ENCODE results near the gene CYBA.
"Not testable (repeated sequence)": the region's sequence is repeated elsewhere in the genome, so short reads cannot be mapped to it uniquely, and the experiment has no call there.

CYBA gene

GRCh38 chr16:88610080-88610479 lies 40.8 kb downstream of the CYBA start:
- H3K36me3 Mint-ChIP-seq (ENCODE audit: insufficient read depth), result peaks cover 66% of the 10 kb centered on the region
- H3K4me1 Mint-ChIP-seq (ENCODE audit: low read depth in 2 of 2), result peaks cover 16 to 30% of the 10 kb centered on the region in 2 donors
- peak overlapping the region; percentile 23 to 62 for H3K27ac Mint-ChIP-seq
- H3K27me3 Mint-ChIP-seq, result no peaks in the 10 kb centered on the region
- H3K9me3 Mint-ChIP-seq, result no peaks in the 10 kb centered on the region
- ATAC-seq (replicated peaks), result no peak
- DNase-seq, result no peak
- H3K4me3 Mint-ChIP-seq, result no peak overlapping the region

- Mint-ChIP-seq H3K4me1 (ENCODE audit: low read depth in 2 of 2) (peaks cover 16 to 27% of the 10 kb centered on the region in 2 donors), H3K36me3 (ENCODE audit: insufficient read depth) (peaks cover 69% of the 10 kb centered on the region)
- not testable (repeated sequence) for H3K9me3 Mint-ChIP-seq; H3K4me3 Mint-ChIP-seq; DNase-seq; ATAC-seq (replicated peaks); H3K27ac Mint-ChIP-seq; H3K27me3 Mint-ChIP-seq
These were observed 41.4 kb downstream of the CYBA start for GRCh38 chr16:88609426-88609825.

GRCh38 chr16:88608076-88608475 lies 42.8 kb downstream of the CYBA start:
- H3K9me3 Mint-ChIP-seq, result no peaks in the 10 kb centered on the region
- peaks cover 12 to 16% of the 10 kb centered on the region in 2 donors for H3K4me1 Mint-ChIP-seq (ENCODE audit: low read depth in 2 of 2)
- no peak overlapping the region for H3K4me3 Mint-ChIP-seq
- DNase-seq, result no peak
- ATAC-seq (replicated peaks), result no peak
- no peaks in the 10 kb centered on the region for H3K27me3 Mint-ChIP-seq
- peaks cover 65% of the 10 kb centered on the region for H3K36me3 Mint-ChIP-seq (ENCODE audit: insufficient read depth)
- peak overlapping the region in 1 of 2 donors; percentile 24 for H3K27ac Mint-ChIP-seq

GRCh38 chr16:88606148-88606757 lies 44.6 kb downstream of the CYBA start:
- no peak for ATAC-seq (replicated peaks)
- no peak overlapping the region for H3K4me3 Mint-ChIP-seq
- DNase-seq, result no peak
- H3K27ac Mint-ChIP-seq, result no peak overlapping the region
- H3K36me3 Mint-ChIP-seq (ENCODE audit: insufficient read depth), result peaks cover 72% of the 10 kb centered on the region
- no peaks in the 10 kb centered on the region for H3K27me3 Mint-ChIP-seq
- H3K9me3 Mint-ChIP-seq, result no peaks in the 10 kb centered on the region
- H3K4me1 Mint-ChIP-seq (ENCODE audit: low read depth in 2 of 2), result peaks cover 15 to 18% of the 10 kb centered on the region in 2 donors

GRCh38 chr16:88605186-88606147 lies 45.4 kb downstream of the CYBA start:
- peaks cover 73% of the 10 kb centered on the region for H3K36me3 Mint-ChIP-seq (ENCODE audit: insufficient read depth)
- H3K4me3 Mint-ChIP-seq, result no peak overlapping the region
- H3K9me3 Mint-ChIP-seq, result no peaks in the 10 kb centered on the region
- H3K27me3 Mint-ChIP-seq, result no peaks in the 10 kb centered on the region
- H3K4me1 Mint-ChIP-seq (ENCODE audit: low read depth in 2 of 2), result peaks cover 13% of the 10 kb centered on the region in 2 donors
- DNase-seq (no peak), ATAC-seq (replicated peaks) (no peak)
- H3K27ac Mint-ChIP-seq, result no peak overlapping the region

GRCh38 chr16:88602091-88602490 lies 48.8 kb downstream of the CYBA start:
- Mint-ChIP-seq H3K27ac (peak overlapping the region in 1 of 2 donors; percentile 78), H3K4me1 (ENCODE audit: low read depth in 2 of 2) (peaks cover 7 to 8% of the 10 kb centered on the region in 2 donors)

GRCh38 chr16:88601313-88602036 lies 49.4 kb downstream of the CYBA start:
- H3K27me3 Mint-ChIP-seq, result no peaks in the 10 kb centered on the region
- peaks cover 64% of the 10 kb centered on the region for H3K36me3 Mint-ChIP-seq (ENCODE audit: insufficient read depth)
- ATAC-seq (replicated peaks) (no peak), DNase-seq (no peak)
- peak overlapping the region; percentile 45 to 78 for H3K27ac Mint-ChIP-seq
- no peak overlapping the region for H3K4me3 Mint-ChIP-seq
- H3K4me1 Mint-ChIP-seq (ENCODE audit: low read depth in 2 of 2), result peaks cover 5 to 8% of the 10 kb centered on the region in 2 donors
- H3K9me3 Mint-ChIP-seq, result no peaks in the 10 kb centered on the region

More at GRCh38 chr16:88602091-88602490, 48.8 kb downstream of the CYBA start:
- H3K27me3 Mint-ChIP-seq, result no peaks in the 10 kb centered on the region
- H3K4me3 Mint-ChIP-seq, result no peak overlapping the region
- H3K36me3 Mint-ChIP-seq (ENCODE audit: insufficient read depth), result peaks cover 69% of the 10 kb centered on the region
- DNase-seq (no peak), ATAC-seq (replicated peaks) (no peak)
- H3K9me3 Mint-ChIP-seq, result no peaks in the 10 kb centered on the region

- peak overlapping the region in 1 of 2 donors; percentile 45 for H3K27ac Mint-ChIP-seq
These were observed 50.3 kb downstream of the CYBA start for GRCh38 chr16:88600539-88600896.

GRCh38 chr16:88599825-88600538 lies 50.9 kb downstream of the CYBA start:
- Mint-ChIP-seq H3K27me3 (no peaks in the 10 kb centered on the region), H3K4me3 (no peak overlapping the region), H3K9me3 (no peaks in the 10 kb centered on the region), H3K4me1 (ENCODE audit: low read depth in 2 of 2) (peaks cover 4 to 8% of the 10 kb centered on the region in 2 donors), H3K36me3 (ENCODE audit: insufficient read depth) (peaks cover 57% of the 10 kb centered on the region), H3K27ac (peak overlapping the region in 1 of 2 donors; percentile 45)
- ATAC-seq (replicated peaks) (no peak), DNase-seq (no peak)

More at GRCh38 chr16:88600539-88600896, 50.3 kb downstream of the CYBA start:
- DNase-seq (no peak), ATAC-seq (replicated peaks) (no peak)
- Mint-ChIP-seq H3K4me3 (no peak overlapping the region), H3K27me3 (no peaks in the 10 kb centered on the region), H3K9me3 (no peaks in the 10 kb centered on the region), H3K4me1 (ENCODE audit: low read depth in 2 of 2) (peaks cover 4 to 8% of the 10 kb centered on the region in 2 donors), H3K36me3 (ENCODE audit: insufficient read depth) (peaks cover 57% of the 10 kb centered on the region)

GRCh38 chr16:88599092-88599733 lies 51.6 kb downstream of the CYBA start:
- no peak for ATAC-seq (replicated peaks)
- Mint-ChIP-seq H3K27ac (peak overlapping the region in 1 of 2 donors; percentile 44), H3K36me3 (ENCODE audit: insufficient read depth) (peaks cover 51% of the 10 kb centered on the region), H3K9me3 (no peaks in the 10 kb centered on the region), H3K4me3 (no peak overlapping the region), H3K27me3 (no peaks in the 10 kb centered on the region), H3K4me1 (ENCODE audit: low read depth in 2 of 2) (peaks cover 4 to 8% of the 10 kb centered on the region in 2 donors)
- DNase-seq, result no peak

- no peaks in the 10 kb centered on the region for H3K9me3 Mint-ChIP-seq
- DNase-seq (no peak), ATAC-seq (replicated peaks) (no peak)
- H3K4me3 Mint-ChIP-seq, result no peak overlapping the region
- no peak overlapping the region for H3K27ac Mint-ChIP-seq
- peaks cover 8 to 10% of the 10 kb centered on the region in 2 donors for H3K4me1 Mint-ChIP-seq (ENCODE audit: low read depth in 2 of 2)
- no peaks in the 10 kb centered on the region for H3K27me3 Mint-ChIP-seq
- H3K36me3 Mint-ChIP-seq (ENCODE audit: insufficient read depth), result peaks cover 54% of the 10 kb centered on the region
These were observed 52.9 kb downstream of the CYBA start for GRCh38 chr16:88597856-88598491.

GRCh38 chr16:88596483-88596882 lies 54.4 kb downstream of the CYBA start:
- Mint-ChIP-seq H3K36me3 (ENCODE audit: insufficient read depth) (peaks cover 47% of the 10 kb centered on the region), H3K4me1 (ENCODE audit: low read depth in 2 of 2) (peaks cover 11 to 15% of the 10 kb centered on the region in 2 donors), H3K4me3 (no peak overlapping the region), H3K27me3 (no peaks in the 10 kb centered on the region), H3K9me3 (no peaks in the 10 kb centered on the region), H3K27ac (no peak overlapping the region)
- DNase-seq, result no peak
- ATAC-seq (replicated peaks), result no peak

Measured in effector memory CD8-positive, alpha-beta T cell (primary cell).